ENCODE measurements around the gene R3HDML. TPM values are rescaled to one million over a fixed set of nuclear protein-coding genes. Genes with fewer than 3 reads are reported as not detected.

R3HDML gene
- total RNA-seq, 1 donor from 2014 or later, result 0.50 TPM

GRCh38 chr20:44384423-44385027 is 47.7 kb downstream of the R3HDML start:
- no peak for DNase-seq (ENCODE audit: low spot score)
- no peak overlapping the region for H3K27ac Mint-ChIP-seq (ENCODE audit: unreplicated experiment)
- peak; percentile 93 for TF ChIP-seq CTCF (IDR thresholded peaks at IDR 0.05)
- peaks cover 26% of the 10 kb centered on the region for H3K27me3 Mint-ChIP-seq (ENCODE audit: low read depth)
- H3K9me3 Mint-ChIP-seq (ENCODE audit: low read depth), result no peaks in the 10 kb centered on the region
- no peaks in the 10 kb centered on the region for H3K36me3 Mint-ChIP-seq (ENCODE audit: low read depth)
- H3K4me3 Mint-ChIP-seq (ENCODE audit: unreplicated experiment), result no peak overlapping the region
- peaks cover 2% of the 10 kb centered on the region for H3K4me1 Mint-ChIP-seq (ENCODE audit: low read depth)

- H3K9me3 Mint-ChIP-seq (ENCODE audit: low read depth), result no peaks in the 10 kb centered on the region
- no peak overlapping the region for H3K4me3 Mint-ChIP-seq (ENCODE audit: unreplicated experiment)
- TF ChIP-seq CTCF (IDR thresholded peaks at IDR 0.05), result peak; percentile 91
- no peak overlapping the region for H3K27ac Mint-ChIP-seq (ENCODE audit: unreplicated experiment)
- peaks cover 2% of the 10 kb centered on the region for H3K4me1 Mint-ChIP-seq (ENCODE audit: low read depth)
- peaks cover 16% of the 10 kb centered on the region for H3K27me3 Mint-ChIP-seq (ENCODE audit: low read depth)
- no peaks in the 10 kb centered on the region for H3K36me3 Mint-ChIP-seq (ENCODE audit: low read depth)
- DNase-seq (ENCODE audit: low spot score), result peak; percentile 89
Observed at GRCh38 chr20:44388466-44389023, 51.7 kb downstream of the R3HDML start.

GRCh38 chr20:44389871-44390270 is 53.0 kb downstream of the R3HDML start:
- H3K27me3 Mint-ChIP-seq (ENCODE audit: low read depth), result peaks cover 22% of the 10 kb centered on the region
- H3K4me1 Mint-ChIP-seq (ENCODE audit: low read depth), result peaks cover 2% of the 10 kb centered on the region

DNA sequence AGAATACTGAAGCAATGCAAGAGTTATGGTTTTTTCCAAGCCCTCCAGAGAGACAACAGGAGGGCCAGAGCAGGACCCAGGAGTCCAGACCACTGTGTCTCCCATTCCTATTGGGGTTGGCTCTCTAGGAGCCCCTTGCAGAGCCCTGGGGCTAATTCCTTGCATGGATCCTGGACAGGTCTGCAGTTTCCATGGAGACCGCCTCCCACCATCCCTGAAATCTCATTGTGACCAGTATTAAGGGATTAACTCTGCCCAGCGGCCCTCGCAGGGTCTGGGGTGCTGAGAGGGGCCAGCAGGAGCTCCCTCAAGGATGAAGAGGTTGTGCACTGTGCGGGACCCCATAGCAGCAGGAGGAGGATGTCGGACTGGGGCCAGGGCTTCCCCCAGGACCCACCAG is 53.4 kb downstream of the R3HDML start:
- H3K36me3 Mint-ChIP-seq (ENCODE audit: low read depth), result no peaks in the 10 kb centered on the region

More at GRCh38 chr20:44389871-44390270, 53.0 kb downstream of the R3HDML start:
- DNase-seq (ENCODE audit: low spot score), result peak; percentile 44
- H3K9me3 Mint-ChIP-seq (ENCODE audit: low read depth), result no peaks in the 10 kb centered on the region
- no peak overlapping the region for H3K4me3 Mint-ChIP-seq (ENCODE audit: unreplicated experiment)
- no peak overlapping the region for H3K27ac Mint-ChIP-seq (ENCODE audit: unreplicated experiment)
- no peaks in the 10 kb centered on the region for H3K36me3 Mint-ChIP-seq (ENCODE audit: low read depth)
- no peak for TF ChIP-seq CTCF (IDR thresholded peaks at IDR 0.05)

More for the DNA sequence above, 53.4 kb downstream of the R3HDML start:
- Mint-ChIP-seq H3K27me3 (ENCODE audit: low read depth) (peaks cover 23% of the 10 kb centered on the region), H3K9me3 (ENCODE audit: low read depth) (no peaks in the 10 kb centered on the region), H3K27ac (ENCODE audit: unreplicated experiment) (no peak overlapping the region), H3K4me3 (ENCODE audit: unreplicated experiment) (no peak overlapping the region), H3K4me1 (ENCODE audit: low read depth) (peaks cover 2% of the 10 kb centered on the region)
- TF ChIP-seq CTCF (IDR thresholded peaks at IDR 0.05), result no peak
- DNase-seq (ENCODE audit: low spot score), result peak; percentile 80

Data from chondrocyte (in vitro differentiated cells).